ENCODE results near the gene MED13L. TPM values are rescaled to one million over a fixed set of nuclear protein-coding genes. Genes with fewer than 3 reads are reported as not detected.

MED13L gene
- total and polyA plus RNA-seq, 4 donors: 7.9 to 94.0 (median 37.7) TPM

GRCh38 chr12:116216022-116216756 is 61.3 kb downstream of the MED13L start (continued):
- TF ChIP-seq, protein P1, sequence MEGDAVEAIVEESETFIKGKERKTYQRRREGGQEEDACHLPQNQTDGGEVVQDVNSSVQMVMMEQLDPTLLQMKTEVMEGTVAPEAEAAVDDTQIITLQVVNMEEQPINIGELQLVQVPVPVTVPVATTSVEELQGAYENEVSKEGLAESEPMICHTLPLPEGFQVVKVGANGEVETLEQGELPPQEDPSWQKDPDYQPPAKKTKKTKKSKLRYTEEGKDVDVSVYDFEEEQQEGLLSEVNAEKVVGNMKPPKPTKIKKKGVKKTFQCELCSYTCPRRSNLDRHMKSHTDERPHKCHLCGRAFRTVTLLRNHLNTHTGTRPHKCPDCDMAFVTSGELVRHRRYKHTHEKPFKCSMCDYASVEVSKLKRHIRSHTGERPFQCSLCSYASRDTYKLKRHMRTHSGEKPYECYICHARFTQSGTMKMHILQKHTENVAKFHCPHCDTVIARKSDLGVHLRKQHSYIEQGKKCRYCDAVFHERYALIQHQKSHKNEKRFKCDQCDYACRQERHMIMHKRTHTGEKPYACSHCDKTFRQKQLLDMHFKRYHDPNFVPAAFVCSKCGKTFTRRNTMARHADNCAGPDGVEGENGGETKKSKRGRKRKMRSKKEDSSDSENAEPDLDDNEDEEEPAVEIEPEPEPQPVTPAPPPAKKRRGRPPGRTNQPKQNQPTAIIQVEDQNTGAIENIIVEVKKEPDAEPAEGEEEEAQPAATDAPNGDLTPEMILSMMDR (IDR thresholded peaks at IDR 0.05; ENCODE audit: low read depth, low read length, missing input control): no peak
- TF ChIP-seq EGR1 (IDR thresholded peaks at IDR 0.05; ENCODE audit: low read depth in 2 of 2) (no peak), HNF4G (IDR thresholded peaks at IDR 0.05) (no peak), YY1 (IDR thresholded peaks at IDR 0.05) (no peak)

- DNase-seq (ENCODE audit: low spot score): no peak
- Histone ChIP-seq H3K27me3 (ENCODE audit: control insufficient read depth in 4 of 4, insufficient read depth in 4 of 4, low read length in 3 of 4) (no peaks in the 10 kb centered on the region), H3K36me3 (ENCODE audit: control insufficient read depth in 4 of 4, insufficient read depth in 3 of 4, low read depth in 1 of 4, low read length in 3 of 4) (no peaks in the 10 kb centered on the region), H3K9me3 (ENCODE audit: control insufficient read depth in 4 of 4, low read length in 3 of 4) (no peaks in the 10 kb centered on the region), H3K4me3 (ENCODE audit: low read depth in 1 of 3, low read length in 3 of 3) (no peak overlapping the region), H3K27ac (ENCODE audit: low read depth in 1 of 2, low read length in 2 of 2) (no peak overlapping the region), H3K9ac (ENCODE audit: low read depth in 1 of 2, low read length in 2 of 2) (no peak overlapping the region), H3K4me1 (ENCODE audit: control insufficient read depth in 4 of 4, insufficient read depth in 4 of 4, low read length in 3 of 4) (peaks cover 0 to 2% (median 0%) of the 10 kb centered on the region in 4 donors)
- no peak for TF ChIP-seq JUND (IDR thresholded peaks at IDR 0.05)
- TF ChIP-seq GABPA (IDR thresholded peaks at IDR 0.05 in 1 of 2, conservative IDR thresholded peaks at IDR 0.05 in 1 of 2): no peak
- no peak for TF ChIP-seq EGR1 (IDR thresholded peaks at IDR 0.05; ENCODE audit: low read depth in 2 of 2)
- TF ChIP-seq FOXA2 (IDR thresholded peaks at IDR 0.05): no peak
- TF ChIP-seq, protein P2, sequence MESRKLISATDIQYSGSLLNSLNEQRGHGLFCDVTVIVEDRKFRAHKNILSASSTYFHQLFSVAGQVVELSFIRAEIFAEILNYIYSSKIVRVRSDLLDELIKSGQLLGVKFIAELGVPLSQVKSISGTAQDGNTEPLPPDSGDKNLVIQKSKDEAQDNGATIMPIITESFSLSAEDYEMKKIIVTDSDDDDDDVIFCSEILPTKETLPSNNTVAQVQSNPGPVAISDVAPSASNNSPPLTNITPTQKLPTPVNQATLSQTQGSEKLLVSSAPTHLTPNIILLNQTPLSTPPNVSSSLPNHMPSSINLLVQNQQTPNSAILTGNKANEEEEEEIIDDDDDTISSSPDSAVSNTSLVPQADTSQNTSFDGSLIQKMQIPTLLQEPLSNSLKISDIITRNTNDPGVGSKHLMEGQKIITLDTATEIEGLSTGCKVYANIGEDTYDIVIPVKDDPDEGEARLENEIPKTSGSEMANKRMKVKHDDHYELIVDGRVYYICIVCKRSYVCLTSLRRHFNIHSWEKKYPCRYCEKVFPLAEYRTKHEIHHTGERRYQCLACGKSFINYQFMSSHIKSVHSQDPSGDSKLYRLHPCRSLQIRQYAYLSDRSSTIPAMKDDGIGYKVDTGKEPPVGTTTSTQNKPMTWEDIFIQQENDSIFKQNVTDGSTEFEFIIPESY (IDR thresholded peaks at IDR 0.05): no peak
- TF ChIP-seq NR2F2 (IDR thresholded peaks at IDR 0.05): no peak
- WGBS: 89% methylated on average over 1 of the region's 1 CpG
Observed at GRCh38 chr12:116215023-116215422, 62.5 kb downstream of the MED13L start.

- Histone ChIP-seq H3K9me3 (ENCODE audit: control insufficient read depth in 4 of 4, low read length in 3 of 4) (no peaks in the 10 kb centered on the region), H3K4me3 (ENCODE audit: low read depth in 1 of 3, low read length in 3 of 3) (no peak overlapping the region), H3K4me1 (ENCODE audit: control insufficient read depth in 4 of 4, insufficient read depth in 4 of 4, low read length in 3 of 4) (peaks cover 0 to 2% (median 0%) of the 10 kb centered on the region in 4 donors), H3K9ac (ENCODE audit: low read depth in 1 of 2, low read length in 2 of 2) (no peak overlapping the region), H3K27me3 (ENCODE audit: control insufficient read depth in 4 of 4, insufficient read depth in 4 of 4, low read length in 3 of 4) (no peaks in the 10 kb centered on the region), H3K36me3 (ENCODE audit: control insufficient read depth in 4 of 4, insufficient read depth in 3 of 4, low read depth in 1 of 4, low read length in 3 of 4) (no peaks in the 10 kb centered on the region), H3K27ac (ENCODE audit: low read depth in 1 of 2, low read length in 2 of 2) (no peak overlapping the region)
- WGBS: 94% methylated on average over 4 of the region's 4 CpGs
- no peak for DNase-seq (ENCODE audit: low spot score)
- TF ChIP-seq EGR1 (IDR thresholded peaks at IDR 0.05; ENCODE audit: low read depth in 2 of 2) (no peak), REST (IDR thresholded peaks at IDR 0.05) (no peak), FOXA1 (IDR thresholded peaks at IDR 0.05) (no peak), YY1 (IDR thresholded peaks at IDR 0.05) (no peak), MAX (IDR thresholded peaks at IDR 0.05) (no peak), HNF4G (IDR thresholded peaks at IDR 0.05) (no peak), TAF1 (conservative IDR thresholded peaks at IDR 0.05) (no peak), JUND (IDR thresholded peaks at IDR 0.05) (no peak), SP1 (IDR thresholded peaks at IDR 0.05) (no peak), RXRA (IDR thresholded peaks at IDR 0.05) (no peak)
- TF ChIP-seq, protein P1 (IDR thresholded peaks at IDR 0.05; ENCODE audit: low read depth, low read length, missing input control): no peak
- TF ChIP-seq, protein P2 (IDR thresholded peaks at IDR 0.05): no peak
Observed at GRCh38 chr12:116213885-116214527, 63.5 kb downstream of the MED13L start.
